ENCODE data around the gene BRD1. TPM values are rescaled to one million over a fixed set of nuclear protein-coding genes. Genes with fewer than 3 reads are reported as not detected.
"Not testable (repeated sequence)": the region's sequence is repeated elsewhere in the genome, so short reads cannot be mapped to it uniquely, and the experiment has no call there.

The BRD1 gene
- polyA plus RNA-seq, 1 donor from 2014 or later, result 79.3 TPM

GRCh38 chr22:49764127-49764581, 63.5 kb downstream of the BRD1 start:
- Histone ChIP-seq H3K27ac (ENCODE audit: low read length) (no peak overlapping the region), H3K36me3 (ENCODE audit: insufficient read depth, low read length) (no peaks in the 10 kb centered on the region), H4K20me1 (ENCODE audit: insufficient read depth) (no peaks in the 10 kb centered on the region), H3K79me2 (replicated peaks; ENCODE audit: insufficient read depth, low read length) (no peaks in the 10 kb centered on the region), H3K4me3 (ENCODE audit: low read length) (no peak overlapping the region), H3F3A (ENCODE audit: insufficient read depth, low read length, poor library complexity, severe bottlenecking) (no peaks in the 10 kb centered on the region), H3K4me2 (ENCODE audit: low read length) (no peak overlapping the region), H3K9ac (ENCODE audit: low read length) (no peak overlapping the region), H3K9me3 (ENCODE audit: low read length) (no peaks in the 10 kb centered on the region), H2AFZ (ENCODE audit: low read depth, low read length) (no peak overlapping the region), H3K27me3 (ENCODE audit: insufficient read depth, low read depth, low read length) (no peaks in the 10 kb centered on the region), H3K9me2 (ENCODE audit: insufficient read depth, low read length) (no peaks in the 10 kb centered on the region)
- TF ChIP-seq SMC3 (conservative IDR thresholded peaks at IDR 0.05; ENCODE audit: poor library complexity) (no peak), MXI1 (conservative IDR thresholded peaks at IDR 0.05; ENCODE audit: poor library complexity, severe bottlenecking) (no peak), RAD21 (conservative IDR thresholded peaks at IDR 0.05) (no peak)

GRCh38 chr22:49763696-49764095, 64.0 kb downstream of the BRD1 start:
- no peak for TF ChIP-seq TAF1 (IDR thresholded peaks at IDR 0.05; ENCODE audit: low read depth)
- no peak for TF ChIP-seq POLR2AphosphoS5 (IDR thresholded peaks at IDR 0.05)
- TF ChIP-seq RAD21 (conservative IDR thresholded peaks at IDR 0.05), result no peak
- no peak for TF ChIP-seq REST (IDR thresholded peaks at IDR 0.05; ENCODE audit: borderline replicate concordance)

GRCh38 chr22:49763138-49763537, 64.5 kb downstream of the BRD1 start:
- Histone ChIP-seq H3K4me2 (ENCODE audit: low read length) (no peak overlapping the region), H3K9me2 (ENCODE audit: insufficient read depth, low read length) (no peaks in the 10 kb centered on the region), H3K9me3 (ENCODE audit: low read length) (no peaks in the 10 kb centered on the region), H3F3A (ENCODE audit: insufficient read depth, low read length, poor library complexity, severe bottlenecking) (no peaks in the 10 kb centered on the region), H3K9ac (ENCODE audit: low read length) (no peak overlapping the region), H3K27ac (ENCODE audit: low read length) (no peak overlapping the region), H4K20me1 (ENCODE audit: insufficient read depth) (no peaks in the 10 kb centered on the region), H3K79me2 (replicated peaks; ENCODE audit: insufficient read depth, low read length) (no peaks in the 10 kb centered on the region), H3K27me3 (ENCODE audit: insufficient read depth, low read depth, low read length) (no peaks in the 10 kb centered on the region), H3K36me3 (ENCODE audit: insufficient read depth, low read length) (no peaks in the 10 kb centered on the region), H3K4me3 (ENCODE audit: low read length) (no peak overlapping the region), H2AFZ (ENCODE audit: low read depth, low read length) (no peak overlapping the region)
- TF ChIP-seq EZH2 (IDR thresholded peaks at IDR 0.05; ENCODE audit: borderline replicate concordance, insufficient read depth, low read length, poor library complexity, severe bottlenecking) (no peak), TAF1 (IDR thresholded peaks at IDR 0.05; ENCODE audit: low read depth) (no peak), SMC3 (conservative IDR thresholded peaks at IDR 0.05; ENCODE audit: poor library complexity) (no peak), RAD21 (conservative IDR thresholded peaks at IDR 0.05) (no peak), REST (IDR thresholded peaks at IDR 0.05; ENCODE audit: borderline replicate concordance) (no peak), CTCF (IDR thresholded peaks at IDR 0.05; ENCODE audit: poor library complexity, severe bottlenecking) (no peak), POLR2AphosphoS5 (IDR thresholded peaks at IDR 0.05) (no peak)

More at GRCh38 chr22:49763696-49764095, 64.0 kb downstream of the BRD1 start:
- Histone ChIP-seq H3K9ac (ENCODE audit: low read length) (no peak overlapping the region), H3K9me3 (ENCODE audit: low read length) (no peaks in the 10 kb centered on the region), H3K4me2 (ENCODE audit: low read length) (no peak overlapping the region), H3F3A (ENCODE audit: insufficient read depth, low read length, poor library complexity, severe bottlenecking) (no peaks in the 10 kb centered on the region), H3K27me3 (ENCODE audit: insufficient read depth, low read depth, low read length) (no peaks in the 10 kb centered on the region), H3K79me2 (replicated peaks; ENCODE audit: insufficient read depth, low read length) (no peaks in the 10 kb centered on the region), H2AFZ (ENCODE audit: low read depth, low read length) (no peak overlapping the region), H3K4me3 (ENCODE audit: low read length) (no peak overlapping the region), H3K9me2 (ENCODE audit: insufficient read depth, low read length) (no peaks in the 10 kb centered on the region), H4K20me1 (ENCODE audit: insufficient read depth) (no peaks in the 10 kb centered on the region), H3K36me3 (ENCODE audit: insufficient read depth, low read length) (no peaks in the 10 kb centered on the region), H3K27ac (ENCODE audit: low read length) (no peak overlapping the region)

GRCh38 chr22:49762571-49762970, 65.1 kb downstream of the BRD1 start:
- H3K4me2 ChIP-seq (ENCODE audit: low read length); H3K79me2 ChIP-seq (replicated peaks; ENCODE audit: insufficient read depth, low read length); H3K9me2 ChIP-seq (ENCODE audit: insufficient read depth, low read length); H3K36me3 ChIP-seq (ENCODE audit: insufficient read depth, low read length); H2AFZ ChIP-seq (ENCODE audit: low read depth, low read length); H3K27me3 ChIP-seq (ENCODE audit: insufficient read depth, low read depth, low read length); H3K27ac ChIP-seq (ENCODE audit: low read length); H3K4me3 ChIP-seq (ENCODE audit: low read length); H3F3A ChIP-seq (ENCODE audit: insufficient read depth, low read length, poor library complexity, severe bottlenecking); H4K20me1 ChIP-seq (ENCODE audit: insufficient read depth); H3K9ac ChIP-seq (ENCODE audit: low read length); H3K9me3 ChIP-seq (ENCODE audit: low read length): not testable (repeated sequence)

Measured in neural cell (in vitro differentiated cells).